ENCODE results near the gene ADAMTS6. TPM values are rescaled to one million over a fixed set of nuclear protein-coding genes. Genes with fewer than 3 reads are reported as not detected.

ADAMTS6 gene
- total and polyA plus RNA-seq, 4 experiments from 2014 or later: 0.14 to 1.8 (median 0.89) TPM; not detected in 1

DNA sequence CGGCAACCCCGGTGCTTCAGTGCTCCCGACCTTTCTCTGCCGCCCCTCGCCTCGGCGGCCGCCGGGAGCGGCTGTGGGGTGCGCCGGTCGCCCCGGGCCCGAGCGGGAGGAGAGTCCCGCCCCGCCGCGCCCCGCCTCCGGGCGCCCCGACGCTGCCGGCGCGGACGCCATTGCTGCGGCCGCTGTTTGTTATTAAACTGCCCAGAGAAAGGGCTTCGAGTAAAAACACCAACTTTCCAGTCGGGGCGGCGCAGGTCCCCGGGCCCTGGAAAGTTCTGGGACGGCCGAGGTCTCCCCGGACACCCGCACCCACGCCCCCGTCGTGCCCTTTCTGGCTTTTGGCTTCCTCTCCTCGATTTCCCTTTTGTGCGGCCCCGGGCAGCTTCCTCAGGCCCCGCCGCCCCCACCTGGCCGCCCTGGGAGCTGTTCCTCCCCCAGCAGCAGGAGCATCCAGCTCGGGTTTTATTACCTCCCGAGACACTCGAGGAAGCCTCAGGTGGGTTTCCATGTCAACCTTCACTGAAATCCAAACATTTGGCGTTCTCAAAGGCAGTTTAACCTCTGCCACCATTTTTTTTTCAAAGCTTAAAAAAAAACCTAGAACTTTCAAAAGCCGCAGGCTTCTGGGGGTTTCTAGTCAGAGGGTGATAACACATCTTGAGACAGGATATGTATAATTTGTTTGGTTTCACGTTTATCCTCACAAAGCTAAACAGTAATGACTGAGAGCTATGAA, 378.6 kb downstream of the ADAMTS6 start:
- no peaks in the 10 kb centered on the region for H3K9me3 ChIP-seq (ENCODE audit: control insufficient read depth in 1 of 2, low read length in 2 of 2)
- H3K4me1 ChIP-seq (ENCODE audit: insufficient read depth, low read length): peaks cover 14% of the 10 kb centered on the region
- intact Hi-C loops (cut with micrococcal nuclease): loop anchor here (1.0 to 5.0 kb wide), 5 partner anchors 27 to 335 kb away; partner anchors contain the start of genes CWC27 and SREK1IP1
- POLR2A ChIA-PET (ENCODE audit: partially characterized antibody): interaction anchor here (0.9 to 2.4 kb wide), 7 partner anchors 10 to 459 kb away, joined by 3 to 16 read pairs (median 3); partner anchors contain the start of genes CENPK and PPWD1
- peak overlapping the region; percentile 82 to 92 (median 90) for H3K27ac Mint-ChIP-seq
- peak; percentile 52 to 67 (median 57) for DNase-seq
- no peaks in the 10 kb centered on the region for H3K27me3 ChIP-seq (ENCODE audit: insufficient read depth, low read length)
- H3K4me3 Mint-ChIP-seq: peak overlapping the region; percentile 84 to 90 (median 88)
- peak overlapping the region; percentile 57 for H3K27ac ChIP-seq (ENCODE audit: low read depth, low read length)
- H3K36me3 ChIP-seq (ENCODE audit: insufficient read depth, low read length): no peaks in the 10 kb centered on the region
- H3K4me3 ChIP-seq (ENCODE audit: low read length in 2 of 2): peak overlapping the region; percentile 59 to 60
- H3K9me3 Mint-ChIP-seq: no peaks in the 10 kb centered on the region
- no peaks in the 10 kb centered on the region for H3K27me3 Mint-ChIP-seq
- peaks cover 17 to 48% (median 29%) of the 10 kb centered on the region in 4 donors for H3K4me1 Mint-ChIP-seq
- H3K36me3 Mint-ChIP-seq: no peaks in the 10 kb centered on the region
- CTCF ChIA-PET (ENCODE audit: partially characterized antibody): interaction anchor here (0.9 to 7.8 kb wide), 14 partner anchors 10 to 383 kb away, joined by 3 to 57 read pairs (median 4); partner anchors contain the start of gene ADAMTS6

DNA sequence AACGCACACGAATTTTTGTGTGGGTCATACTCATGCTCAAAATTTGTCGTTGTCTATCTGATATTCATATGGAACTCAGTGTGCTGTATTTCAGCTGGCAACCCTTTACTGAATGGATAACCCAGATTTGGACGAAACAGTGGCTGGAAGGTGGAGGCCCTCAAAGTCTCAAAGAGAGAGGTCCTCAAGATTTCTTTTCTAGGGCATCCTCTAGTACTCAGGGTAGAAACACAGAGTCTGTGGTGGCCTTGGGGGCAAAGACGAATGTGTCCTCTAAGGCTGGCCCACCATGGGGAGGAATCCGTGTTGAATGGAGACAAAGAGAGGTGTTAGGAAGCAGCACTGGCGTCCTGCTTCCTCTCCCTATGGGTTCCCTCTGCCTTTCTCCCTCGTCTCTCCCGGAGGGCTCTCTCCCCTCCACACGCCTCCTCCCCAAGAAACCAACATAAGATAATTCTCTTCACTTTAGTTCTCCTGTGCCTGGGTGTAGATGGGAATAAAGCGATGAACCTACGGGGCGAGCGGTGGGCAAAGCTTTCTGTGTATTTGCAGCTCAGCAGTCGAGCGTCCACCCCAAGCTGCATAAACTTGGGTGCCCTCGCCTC, 379.2 kb downstream of the ADAMTS6 start:
- Mint-ChIP-seq H3K4me1 (peaks cover 17 to 48% (median 29%) of the 10 kb centered on the region in 4 donors), H3K36me3 (no peaks in the 10 kb centered on the region), H3K9me3 (no peaks in the 10 kb centered on the region), H3K27ac (peak overlapping the region; percentile 82 to 96 (median 90)), H3K4me3 (peak overlapping the region; percentile 84 to 90 (median 88)), H3K27me3 (no peaks in the 10 kb centered on the region)
- Histone ChIP-seq H3K36me3 (ENCODE audit: insufficient read depth, low read length) (no peaks in the 10 kb centered on the region), H3K27ac (ENCODE audit: low read depth, low read length) (peak overlapping the region; percentile 57), H3K4me3 (ENCODE audit: low read length in 2 of 2) (peak overlapping the region in 1 of 2 donors; percentile 59), H3K4me1 (ENCODE audit: insufficient read depth, low read length) (peaks cover 14% of the 10 kb centered on the region), H3K27me3 (ENCODE audit: insufficient read depth, low read length) (no peaks in the 10 kb centered on the region), H3K9me3 (ENCODE audit: control insufficient read depth in 1 of 2, low read length in 2 of 2) (no peaks in the 10 kb centered on the region)
- POLR2A ChIA-PET (ENCODE audit: partially characterized antibody): interaction anchor here (0.9 to 2.4 kb wide), 7 partner anchors 9 to 460 kb away, joined by 3 to 16 read pairs (median 3); partner anchors contain the start of genes CENPK and PPWD1
- intact Hi-C loops (cut with micrococcal nuclease): loop anchor here (1.0 to 5.0 kb wide), 3 partner anchors 26 to 292 kb away; no protein-coding TSS in a partner anchor
- CTCF ChIA-PET (ENCODE audit: partially characterized antibody): interaction anchor here (1.3 to 7.8 kb wide), 8 partner anchors 9 to 384 kb away, joined by 3 to 57 read pairs (median 6); partner anchors contain the start of gene ADAMTS6
- DNase-seq: peak in 1 of 5 donors; percentile 5

DNA sequence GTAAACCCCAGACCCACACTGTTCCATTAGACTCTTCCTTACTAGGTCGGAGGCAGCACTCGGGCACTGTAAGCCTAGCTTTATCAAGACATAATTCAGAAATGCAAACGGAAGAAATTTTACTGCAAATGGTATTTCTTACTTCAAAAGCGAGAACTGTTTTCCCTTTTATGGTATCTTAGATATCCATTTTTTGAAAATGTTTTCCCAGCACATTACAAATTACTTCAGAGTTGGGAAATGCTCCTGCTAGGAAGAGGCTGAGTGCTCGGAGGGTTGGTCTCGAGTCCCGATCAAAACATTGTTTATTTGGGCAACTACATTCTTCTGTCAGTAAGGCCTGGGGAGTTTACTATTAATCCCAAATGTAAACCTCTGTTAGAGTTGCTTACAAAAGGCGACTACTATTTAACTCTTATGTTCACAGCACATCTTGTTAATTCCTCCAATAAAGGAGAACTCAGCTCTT, 380.1 kb downstream of the ADAMTS6 start:
- no peak for DNase-seq
- H3K27me3 ChIP-seq (ENCODE audit: insufficient read depth, low read length): no peaks in the 10 kb centered on the region
- H3K4me3 Mint-ChIP-seq: peak overlapping the region in 6 of 8 donors; percentile 13 to 90 (median 87)
- intact Hi-C loops (cut with micrococcal nuclease): loop anchor here (1.0 to 5.0 kb wide), 4 partner anchors 25 to 382 kb away; no protein-coding TSS in a partner anchor
- no peak overlapping the region for H3K4me3 ChIP-seq (ENCODE audit: low read length in 2 of 2)
- H3K4me1 ChIP-seq (ENCODE audit: insufficient read depth, low read length): peaks cover 14% of the 10 kb centered on the region
- ChIA-PET POLR2A (ENCODE audit: partially characterized antibody) (interaction anchor here (0.9 to 1.2 kb wide), 2 partner anchors 66 to 381 kb away, joined by 3 to 6 read pairs; no protein-coding TSS in a partner anchor), CTCF (ENCODE audit: partially characterized antibody) (interaction anchor here (1.4 to 7.8 kb wide), 4 partner anchors 65 to 385 kb away, joined by 3 to 57 read pairs (median 6); partner anchors contain the start of gene ADAMTS6)
- no peaks in the 10 kb centered on the region for H3K36me3 Mint-ChIP-seq
- no peaks in the 10 kb centered on the region for H3K27me3 Mint-ChIP-seq
- H3K36me3 ChIP-seq (ENCODE audit: insufficient read depth, low read length): no peaks in the 10 kb centered on the region
- H3K27ac Mint-ChIP-seq: peak overlapping the region in 4 of 7 donors; percentile 23 to 96 (median 87)
- H3K9me3 Mint-ChIP-seq: no peaks in the 10 kb centered on the region
- no peaks in the 10 kb centered on the region for H3K9me3 ChIP-seq (ENCODE audit: control insufficient read depth in 1 of 2, low read length in 2 of 2)
- H3K4me1 Mint-ChIP-seq: peaks cover 17 to 48% (median 29%) of the 10 kb centered on the region in 4 donors
- H3K27ac ChIP-seq (ENCODE audit: low read depth, low read length): no peak overlapping the region

DNA sequence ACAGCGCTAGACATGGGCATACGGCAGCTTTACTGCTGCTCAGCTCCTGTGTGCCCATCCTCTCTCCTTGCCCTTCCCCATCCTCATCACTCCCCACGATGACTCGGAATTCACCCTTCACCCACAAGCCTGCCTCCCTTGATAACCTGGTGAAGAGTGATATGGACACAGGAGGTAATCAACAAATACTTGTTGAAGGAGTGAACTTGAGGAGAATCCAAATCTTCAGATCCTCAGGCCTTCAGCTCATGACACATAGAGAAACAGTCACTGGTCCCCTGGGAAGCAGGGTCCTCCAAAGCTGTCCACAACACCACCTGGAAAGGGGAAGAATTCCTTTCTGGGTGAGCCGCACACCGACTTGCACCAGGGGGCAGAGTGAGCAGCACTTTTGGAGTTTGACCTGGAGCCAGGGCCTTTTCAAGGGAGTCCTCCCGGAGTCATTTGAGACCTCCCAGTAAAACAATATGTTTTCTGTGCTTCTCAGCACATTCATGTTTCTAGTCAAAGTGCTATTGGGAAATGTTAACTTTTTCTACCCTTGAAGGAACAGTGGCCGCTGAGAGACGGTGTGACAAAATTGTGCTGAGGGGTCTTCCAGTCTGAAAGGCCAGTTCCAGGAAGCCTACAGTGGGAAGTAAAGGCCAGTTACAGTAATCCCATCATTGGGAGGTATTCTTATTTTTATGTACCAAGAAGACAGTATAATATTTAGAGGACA, 380.6 kb downstream of the ADAMTS6 start:
- DNase-seq: peak in 2 of 5 donors; percentile 7 to 21
- no peaks in the 10 kb centered on the region for H3K9me3 ChIP-seq (ENCODE audit: control insufficient read depth in 1 of 2, low read length in 2 of 2)
- Mint-ChIP-seq H3K4me1 (peaks cover 17 to 43% (median 28%) of the 10 kb centered on the region in 4 donors), H3K27ac (peak overlapping the region in 4 of 7 donors; percentile 2 to 82 (median 34)), H3K9me3 (no peaks in the 10 kb centered on the region), H3K27me3 (no peaks in the 10 kb centered on the region), H3K36me3 (no peaks in the 10 kb centered on the region), H3K4me3 (peak overlapping the region in 3 of 8 donors; percentile 49 to 90 (median 88))
- H3K36me3 ChIP-seq (ENCODE audit: insufficient read depth, low read length): no peaks in the 10 kb centered on the region
- intact Hi-C loops (cut with micrococcal nuclease): loop anchor here (1.0 to 5.0 kb wide), 2 partner anchors 144 to 382 kb away; no protein-coding TSS in a partner anchor
- no peak overlapping the region for H3K27ac ChIP-seq (ENCODE audit: low read depth, low read length)
- POLR2A ChIA-PET (ENCODE audit: partially characterized antibody): interaction anchor here (1.2 kb wide), 1 partner anchor 382 kb away, joined by 6 read pairs; no protein-coding TSS in a partner anchor
- CTCF ChIA-PET (ENCODE audit: partially characterized antibody): interaction anchor here (0.9 to 7.8 kb wide), 5 partner anchors 18 to 385 kb away, joined by 3 to 57 read pairs (median 6); partner anchors contain the start of gene ADAMTS6
- H3K27me3 ChIP-seq (ENCODE audit: insufficient read depth, low read length): no peaks in the 10 kb centered on the region
- no peak overlapping the region for H3K4me3 ChIP-seq (ENCODE audit: low read length in 2 of 2)
- H3K4me1 ChIP-seq (ENCODE audit: insufficient read depth, low read length): peaks cover 14% of the 10 kb centered on the region

Other genes with a start within 250 kb of the ADAMTS6 start
- 10 to 100 TPM; 13.6 to 15.4 TPM for gene CENPK, start 81.2 kb upstream of the ADAMTS6 start, total RNA-seq
- 10 to 100 TPM in 1 of 2 donors, 1 to 10 TPM in 1; 6.7 to 30.7 TPM for gene CENPK, start 81.2 kb upstream of the ADAMTS6 start, polyA plus RNA-seq
- gene PPWD1, start 81.4 kb upstream of the ADAMTS6 start, total RNA-seq: 100 to 1,000 TPM; 102 to 104 TPM
- gene PPWD1, start 81.4 kb upstream of the ADAMTS6 start, polyA plus RNA-seq: 10 to 100 TPM; 36.4 to 45.9 TPM
- gene TRIM23, start 142.4 kb upstream of the ADAMTS6 start, total RNA-seq: 10 to 100 TPM; 22.3 to 25.4 TPM
- gene TRIM23, start 142.4 kb upstream of the ADAMTS6 start, polyA plus RNA-seq: 10 to 100 TPM; 10.2 to 12.1 TPM
- gene SHLD3, start 143.1 kb upstream of the ADAMTS6 start, total RNA-seq: 1 to 10 TPM; 6.1 to 7.4 TPM
- 1 to 10 TPM; 4.9 to 9.8 TPM for gene SHLD3, start 143.1 kb upstream of the ADAMTS6 start, polyA plus RNA-seq
- 10 to 100 TPM; 20.9 TPM for gene TRAPPC13, start 143.1 kb upstream of the ADAMTS6 start, total RNA-seq
- 10 to 100 TPM; 16.4 to 21.4 TPM for gene TRAPPC13, start 143.1 kb upstream of the ADAMTS6 start, polyA plus RNA-seq
- gene SGTB, start 240.2 kb upstream of the ADAMTS6 start, total RNA-seq: 10 to 100 TPM; 42.6 to 46.5 TPM
- 10 to 100 TPM in 1 of 2 donors, 1 to 10 TPM in 1; 9.3 to 22.3 TPM for gene SGTB, start 240.2 kb upstream of the ADAMTS6 start, polyA plus RNA-seq
- 1 to 10 TPM; 2.3 to 2.4 TPM for gene NLN, start 240.3 kb upstream of the ADAMTS6 start, total RNA-seq
- gene NLN, start 240.3 kb upstream of the ADAMTS6 start, polyA plus RNA-seq: 1 to 10 TPM; 2.9 to 3.5 TPM

Data from CD4-positive, alpha-beta memory T cell (primary cell).